HG02885 (cell line): ENCODE data around the gene GDPD3.

Source experiments
- ATAC-seq: cut with Tn5 transposase; IDR thresholded peaks from one replicate; pipeline ENCODE4 v1.9.1; 2021; ENCODE audit warnings: mild to moderate bottlenecking; ENCODE audit not compliant: unreplicated experiment, poor library complexity

GDPD3 gene, protein sequence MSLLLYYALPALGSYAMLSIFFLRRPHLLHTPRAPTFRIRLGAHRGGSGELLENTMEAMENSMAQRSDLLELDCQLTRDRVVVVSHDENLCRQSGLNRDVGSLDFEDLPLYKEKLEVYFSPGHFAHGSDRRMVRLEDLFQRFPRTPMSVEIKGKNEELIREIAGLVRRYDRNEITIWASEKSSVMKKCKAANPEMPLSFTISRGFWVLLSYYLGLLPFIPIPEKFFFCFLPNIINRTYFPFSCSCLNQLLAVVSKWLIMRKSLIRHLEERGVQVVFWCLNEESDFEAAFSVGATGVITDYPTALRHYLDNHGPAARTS

DNA sequence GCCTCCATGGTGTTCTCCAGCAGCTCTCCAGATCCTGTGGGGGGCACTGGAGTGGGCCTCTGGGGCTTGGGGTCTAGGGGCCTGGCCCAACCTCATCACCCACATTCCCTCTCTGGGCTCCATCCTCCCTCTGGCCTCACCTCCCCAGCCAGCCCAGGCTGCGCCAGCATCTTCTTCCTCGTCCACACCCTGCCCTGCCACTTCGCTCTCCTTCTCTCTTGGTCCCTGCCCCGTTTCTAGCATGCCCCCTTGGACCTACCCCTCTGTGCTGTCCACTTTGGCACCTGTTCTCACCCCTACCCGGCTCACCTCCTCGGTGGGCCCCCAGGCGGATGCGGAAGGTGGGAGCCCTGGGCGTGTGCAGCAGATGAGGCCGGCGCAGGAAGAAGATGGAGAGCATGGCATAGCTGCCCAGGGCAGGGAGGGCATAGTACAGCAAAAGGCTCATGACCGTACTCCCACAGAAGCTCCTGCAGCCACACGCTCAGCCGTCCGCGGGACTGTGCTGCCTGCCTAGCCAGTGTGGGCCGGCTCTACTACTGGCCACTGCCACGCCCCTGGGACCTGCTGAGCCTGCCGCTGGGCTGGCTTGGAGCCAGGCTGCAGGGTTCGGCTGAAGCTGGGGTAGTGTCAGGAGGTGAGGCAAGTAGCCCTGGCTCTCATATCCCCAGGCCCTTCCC lies at the start of gene GDPD3:
Gene GDPD3 (minus strand): TSS at position 507 of the 680 bp plus-strand sequence. CDS start 59 bp downstream, at position 448.
- ATAC-seq, result no peak

DNA sequence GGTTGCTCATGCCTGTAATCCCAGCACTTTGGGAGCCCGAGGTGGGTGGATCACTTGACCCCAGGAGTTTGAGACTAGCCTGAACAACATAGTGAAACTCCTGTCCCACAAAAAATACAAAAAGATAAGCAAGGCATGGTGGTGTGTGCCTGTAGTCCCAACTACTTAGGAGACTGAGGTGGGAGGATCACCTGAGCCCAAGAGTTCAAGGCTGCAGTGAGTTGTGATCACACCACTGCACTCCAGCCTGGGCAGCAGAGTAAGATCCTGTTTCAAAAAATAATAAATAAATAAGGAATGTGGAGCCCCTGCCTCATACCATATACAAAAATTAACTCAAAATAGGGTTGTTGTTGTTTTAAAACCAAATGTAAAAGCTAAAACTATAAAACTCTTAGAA lies 43.9 kb upstream of the GDPD3 start:
- no peak for ATAC-seq

DNA sequence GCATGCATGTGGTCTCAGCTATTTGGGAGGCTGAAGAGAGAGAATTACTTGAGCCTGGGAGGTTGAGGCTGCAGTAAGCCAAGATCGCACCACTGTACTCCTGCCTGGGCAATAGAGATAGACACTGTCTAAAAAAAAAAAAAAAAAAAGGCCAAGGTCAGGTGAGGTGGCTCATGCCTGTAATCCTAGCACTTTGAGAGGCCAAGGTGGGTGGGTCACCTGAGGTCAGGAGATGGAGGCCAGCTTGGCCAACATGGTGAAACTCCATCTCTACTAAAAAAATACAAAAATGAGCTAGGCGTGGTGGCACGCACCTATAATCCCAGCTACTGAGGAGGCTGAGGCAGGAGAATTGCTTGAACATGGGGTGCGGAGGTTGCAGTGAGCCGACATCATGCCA lies 41.9 kb upstream of the GDPD3 start:
- no peak for ATAC-seq

DNA sequence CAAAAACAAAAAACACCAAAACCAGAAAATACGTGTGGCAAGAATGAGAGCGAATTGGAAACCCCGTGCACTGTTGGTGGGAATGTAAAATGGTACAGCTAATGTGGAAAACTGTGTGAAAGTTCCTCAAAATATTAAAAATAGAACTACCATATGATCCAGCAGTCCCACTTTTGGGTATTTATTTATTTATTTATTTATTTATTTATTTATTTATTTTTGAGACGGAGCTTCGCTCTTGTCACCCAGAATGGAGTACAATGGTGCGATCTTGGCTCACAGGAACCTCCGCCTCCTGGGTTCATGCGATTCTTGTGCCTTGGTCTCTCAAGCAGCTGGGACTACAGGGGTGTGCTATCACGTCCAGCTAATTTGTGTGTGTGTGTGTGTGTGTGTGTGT lies 39.2 kb upstream of the GDPD3 start:
- no peak for ATAC-seq

DNA sequence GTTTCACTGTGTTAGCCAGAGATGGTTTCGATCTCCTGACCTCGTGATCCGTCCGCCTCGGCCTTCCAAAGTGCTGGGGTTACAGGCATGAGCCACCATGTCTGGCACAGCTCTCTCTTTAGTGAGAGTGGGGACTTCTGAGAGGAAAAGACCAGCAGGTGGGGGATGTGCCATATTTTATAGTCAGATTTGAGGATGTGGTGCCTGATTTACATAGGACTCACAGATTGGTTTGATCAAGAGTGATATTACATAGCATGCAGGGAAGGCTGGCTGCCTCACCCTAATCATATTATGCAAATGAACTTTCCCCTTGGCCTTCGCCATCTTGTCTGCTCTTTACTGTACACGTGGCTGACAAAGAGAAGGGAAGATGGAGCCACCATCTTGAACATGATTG lies 37.8 kb upstream of the GDPD3 start:
- ATAC-seq, result no peak

DNA sequence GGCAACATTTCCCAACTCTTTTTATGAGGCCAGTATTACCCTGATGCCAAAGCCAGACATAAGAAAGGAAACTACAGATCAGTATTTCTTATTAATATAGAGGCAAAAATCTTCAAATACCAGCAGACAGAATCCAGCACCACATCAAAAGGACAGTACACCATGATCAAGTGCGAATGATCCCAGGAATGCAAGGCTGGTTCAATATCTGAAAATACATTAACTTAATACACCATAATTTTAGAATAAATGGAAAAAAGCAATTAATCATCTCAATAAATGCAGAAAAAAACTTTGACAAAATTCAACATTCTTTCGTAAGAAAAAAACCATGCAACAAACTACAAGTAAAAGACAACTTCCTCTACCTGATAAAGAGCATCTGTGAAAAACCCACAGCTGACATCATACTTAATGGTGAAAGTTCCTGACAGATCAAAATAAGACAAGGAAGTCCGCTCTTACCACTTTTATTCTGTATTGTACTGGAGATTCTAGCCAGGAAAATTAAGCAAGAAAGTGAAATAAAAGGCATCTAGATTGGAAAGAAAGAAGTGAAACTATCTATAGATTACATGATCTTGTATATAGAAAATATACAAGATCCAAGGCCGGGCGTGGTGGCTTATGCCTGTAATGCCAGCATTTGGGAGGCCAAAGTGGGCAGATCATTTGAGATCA lies 36.1 kb upstream of the GDPD3 start:
- no peak for ATAC-seq

DNA sequence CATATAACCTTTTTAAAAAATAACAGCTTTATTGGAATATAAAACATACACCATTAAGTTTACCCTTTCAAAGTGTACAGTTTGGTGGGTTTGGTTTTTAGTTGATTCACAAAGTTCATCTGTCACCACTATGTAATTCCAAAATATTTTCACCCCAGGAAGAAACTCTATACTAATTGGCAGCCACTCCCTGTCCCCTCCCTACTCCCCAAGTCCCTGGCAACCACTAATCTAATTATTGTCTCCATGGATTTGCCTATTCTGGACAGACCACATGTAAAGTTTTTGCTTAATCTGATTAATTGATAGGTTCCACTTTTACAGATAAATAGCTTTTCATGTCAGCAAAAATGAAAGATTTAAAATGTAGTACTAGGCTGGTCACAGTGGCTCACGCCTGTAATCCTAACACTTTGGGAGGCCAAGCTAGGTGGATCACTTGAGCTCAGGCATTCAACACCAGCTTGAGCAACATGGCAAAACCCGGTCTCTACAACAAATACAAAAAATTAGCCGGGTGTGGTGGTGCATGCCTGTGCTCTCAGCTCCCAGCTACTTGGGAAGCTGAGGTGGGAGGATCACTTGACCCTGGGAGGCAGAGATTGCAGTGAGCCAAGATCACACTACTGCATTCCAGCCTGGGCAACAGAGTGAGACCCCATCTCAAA lies 34.6 kb upstream of the GDPD3 start:
- ATAC-seq, result no peak

DNA sequence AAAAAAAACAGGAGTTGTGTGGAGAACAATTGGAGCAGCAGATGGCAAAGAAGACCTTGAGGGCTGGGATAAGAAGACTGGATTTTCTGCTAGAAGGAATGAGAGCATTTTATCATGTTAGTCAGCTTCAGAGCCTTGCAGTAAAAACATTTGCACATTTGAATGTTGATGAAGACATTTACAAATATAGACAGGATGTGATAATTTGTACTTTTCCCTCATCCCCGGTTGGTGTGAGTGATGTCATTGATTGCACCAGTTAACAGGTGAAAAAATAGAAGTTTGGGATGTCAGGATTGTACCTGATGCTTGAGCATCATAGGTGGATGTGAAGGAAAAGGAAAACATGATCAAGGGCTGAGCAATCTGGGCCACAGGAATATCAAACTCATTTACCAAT lies 32.3 kb upstream of the GDPD3 start:
- ATAC-seq, result no peak

DNA sequence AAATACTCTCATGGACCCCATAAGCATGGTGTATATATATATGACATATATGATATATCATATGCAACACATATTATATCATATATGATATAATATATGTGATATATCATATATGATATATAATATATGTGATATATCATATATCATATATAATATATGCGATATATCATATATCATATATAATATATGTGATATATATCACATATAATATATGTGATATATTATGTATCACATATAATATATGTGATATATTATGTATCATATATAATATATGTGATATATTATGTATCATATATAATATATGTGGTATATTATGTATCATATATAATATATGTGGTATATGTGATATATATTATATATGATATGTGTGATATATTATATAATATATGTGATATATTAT lies 31.6 kb upstream of the GDPD3 start:
- no peak for ATAC-seq

DNA sequence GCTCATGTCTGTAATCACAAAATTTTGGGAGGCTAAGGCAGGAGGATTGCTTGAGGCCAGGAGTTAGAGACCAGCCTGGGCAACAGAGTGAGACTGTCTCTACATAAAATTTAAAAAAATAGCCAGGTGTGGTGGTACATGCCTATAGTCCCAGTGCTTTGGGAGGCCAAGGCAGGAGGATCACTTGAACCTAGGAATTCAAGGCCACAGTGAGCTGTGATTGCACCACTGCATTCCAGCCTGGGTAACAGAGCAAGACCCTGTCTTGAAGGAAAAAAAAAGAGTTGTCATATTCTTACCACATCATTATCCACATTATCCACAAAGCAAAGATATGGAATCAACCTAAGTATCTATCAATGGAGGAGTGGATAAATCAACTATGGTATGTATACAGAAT lies 30.7 kb upstream of the GDPD3 start:
- ATAC-seq, result no peak

DNA sequence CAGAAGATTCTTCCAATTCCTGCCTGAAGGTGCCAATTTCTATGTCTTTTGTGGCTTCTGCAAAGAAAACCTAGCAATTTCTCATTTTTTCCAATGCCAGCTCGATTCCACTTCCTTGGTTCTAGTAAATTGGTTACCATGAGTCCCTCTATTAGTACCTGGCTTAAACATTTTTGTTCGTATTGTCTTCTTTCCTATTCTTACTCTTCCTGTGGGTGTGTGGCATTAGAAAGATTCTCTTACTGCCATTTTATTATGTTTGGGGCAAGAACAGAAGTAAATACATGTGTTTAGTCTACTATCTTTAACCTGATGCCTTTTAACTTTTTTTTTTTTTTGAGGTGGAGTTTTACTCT lies 30.0 kb upstream of the GDPD3 start:
- ATAC-seq, result no peak

DNA sequence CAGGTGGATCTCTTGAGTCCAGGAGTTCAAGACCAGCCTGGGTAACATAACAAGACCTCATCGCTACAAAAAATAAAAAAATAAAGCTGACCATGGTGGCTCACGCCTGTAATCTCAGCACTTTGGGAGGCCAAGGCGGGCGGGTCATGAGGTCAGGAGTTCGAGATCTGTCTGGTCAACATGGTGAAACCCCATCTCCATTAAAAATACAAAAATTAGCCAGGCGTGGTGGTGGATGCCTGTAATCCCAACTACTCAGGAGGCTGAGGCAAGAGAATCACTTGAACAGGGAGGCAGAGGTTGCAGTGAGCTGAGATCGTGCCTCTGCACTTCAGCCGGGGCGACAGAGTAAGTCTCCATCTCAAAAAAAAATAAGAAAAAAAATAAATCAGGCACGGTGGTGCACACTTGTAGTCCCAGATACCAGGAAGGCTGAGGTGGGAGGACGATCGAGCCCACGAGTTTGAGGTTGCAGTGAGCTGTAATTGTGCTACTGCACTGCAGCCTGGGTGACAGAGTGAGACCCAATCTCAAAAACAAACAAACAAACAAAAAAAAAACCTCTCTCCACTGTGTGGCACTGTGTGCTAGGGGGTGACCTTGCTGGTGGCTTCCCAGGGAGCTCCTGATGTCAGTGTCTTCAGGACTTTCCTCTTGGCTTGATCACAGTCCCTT lies 29.5 kb upstream of the GDPD3 start:
- ATAC-seq, result no peak

DNA sequence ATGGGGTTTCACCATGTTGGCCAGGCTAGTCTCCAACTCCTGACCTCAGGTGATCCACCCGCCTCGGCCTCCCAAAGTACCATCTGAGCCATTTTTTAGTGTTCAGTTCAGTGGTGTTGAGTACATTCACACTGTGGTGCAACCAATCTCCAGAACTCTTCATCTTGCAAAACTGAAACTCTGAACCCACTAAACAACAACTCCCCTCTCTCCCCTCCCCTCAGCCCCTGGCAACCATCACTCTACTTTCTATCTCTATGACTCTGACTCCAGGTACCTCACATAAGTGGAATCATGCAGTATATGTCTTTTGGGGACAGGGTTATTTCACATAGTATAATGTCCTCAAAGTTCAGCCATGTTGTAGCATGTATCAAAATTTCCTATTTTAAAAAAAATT lies 28.4 kb upstream of the GDPD3 start:
- ATAC-seq, result no peak

DNA sequence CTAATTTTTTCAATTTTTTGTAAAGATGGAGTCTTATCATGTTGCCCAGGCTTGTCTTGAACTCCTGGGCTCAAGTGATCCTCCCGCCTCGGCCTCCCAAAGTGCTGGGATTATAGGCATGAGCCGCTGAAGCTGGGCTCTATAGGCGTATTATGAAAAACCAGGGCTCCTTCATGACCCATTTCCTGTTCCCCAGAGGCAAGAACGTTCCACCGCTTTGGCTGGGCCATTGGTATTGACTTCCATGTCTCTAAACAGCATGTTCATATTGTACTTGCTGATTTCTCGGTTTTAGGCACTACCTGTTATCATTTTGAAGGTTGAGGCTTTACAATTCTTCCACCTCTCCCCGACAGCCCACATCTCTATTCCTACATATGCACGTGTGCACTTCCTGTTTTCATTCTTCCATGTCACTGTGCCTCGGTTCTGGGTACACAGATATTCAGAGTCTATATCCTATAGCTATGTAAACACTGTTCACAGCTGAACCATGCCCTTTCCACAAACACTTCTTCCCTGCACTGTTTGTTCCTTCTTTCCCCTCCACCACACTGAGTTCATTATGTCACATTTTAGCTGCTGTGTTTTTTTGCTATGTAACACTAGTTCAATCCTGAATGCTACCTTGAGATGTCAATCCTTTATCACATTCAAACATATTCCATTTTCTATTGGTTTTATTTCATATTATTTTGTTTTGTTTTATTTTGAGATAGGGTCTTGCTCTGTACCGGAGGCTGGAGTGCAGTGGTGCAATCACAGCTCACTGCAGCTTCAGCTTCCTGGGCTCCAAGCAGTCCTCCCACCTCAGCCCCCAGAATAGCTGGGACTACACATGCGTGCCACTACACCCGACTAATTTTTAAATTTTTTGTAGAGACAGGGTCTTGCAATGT lies 26.5 kb upstream of the GDPD3 start:
- no peak for ATAC-seq

DNA sequence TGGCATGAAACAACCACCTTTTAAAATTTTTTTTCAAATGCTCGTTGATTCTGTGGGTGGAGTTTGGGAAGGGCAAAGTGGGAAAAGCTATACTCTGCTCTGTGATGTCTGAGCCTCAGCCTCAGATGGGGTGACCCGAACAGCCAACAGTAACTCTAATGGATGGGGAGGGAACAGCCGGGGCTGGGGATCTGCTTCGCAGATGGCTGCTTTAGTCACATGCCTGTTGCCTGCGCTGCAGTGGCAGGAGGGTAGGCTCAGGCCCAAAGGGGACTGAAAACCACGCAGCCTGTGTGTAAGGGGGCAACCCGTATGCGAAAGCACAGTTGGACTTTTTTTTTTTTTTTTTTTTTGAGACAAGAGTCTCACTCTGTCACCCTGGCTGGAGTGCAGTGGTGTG lies 24.6 kb upstream of the GDPD3 start:
- ATAC-seq, result no peak

DNA sequence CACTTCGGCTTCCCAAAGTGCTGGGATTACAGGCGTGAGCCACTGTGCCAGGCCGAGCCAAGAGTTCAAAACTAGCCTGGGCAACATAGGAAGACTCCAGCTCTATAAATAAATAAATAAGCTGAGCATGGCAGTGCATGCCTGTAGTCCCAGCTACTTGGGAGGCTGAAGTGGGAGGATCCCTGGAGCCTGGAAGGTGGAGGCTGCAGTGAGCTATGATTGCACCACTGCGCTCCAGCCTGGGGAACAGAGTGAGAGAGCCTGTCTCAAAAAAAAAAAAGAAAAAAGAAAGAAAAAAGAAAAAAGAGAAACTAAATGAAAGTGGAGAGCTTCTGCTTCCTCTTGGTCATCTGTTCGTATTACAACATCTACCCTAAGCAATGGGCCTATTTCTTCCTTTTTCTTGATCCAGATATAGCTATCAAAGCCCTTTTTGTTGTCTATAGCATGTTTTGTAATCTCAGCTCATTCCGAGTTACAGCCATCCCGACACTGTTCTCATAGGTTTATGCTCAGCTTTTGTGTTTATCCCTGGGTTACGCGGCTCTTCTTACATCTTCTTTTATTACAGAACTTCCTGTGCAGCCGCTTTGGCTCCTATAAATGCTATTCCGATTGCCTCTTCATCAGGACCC lies 23.8 kb upstream of the GDPD3 start:
- no peak for ATAC-seq

DNA sequence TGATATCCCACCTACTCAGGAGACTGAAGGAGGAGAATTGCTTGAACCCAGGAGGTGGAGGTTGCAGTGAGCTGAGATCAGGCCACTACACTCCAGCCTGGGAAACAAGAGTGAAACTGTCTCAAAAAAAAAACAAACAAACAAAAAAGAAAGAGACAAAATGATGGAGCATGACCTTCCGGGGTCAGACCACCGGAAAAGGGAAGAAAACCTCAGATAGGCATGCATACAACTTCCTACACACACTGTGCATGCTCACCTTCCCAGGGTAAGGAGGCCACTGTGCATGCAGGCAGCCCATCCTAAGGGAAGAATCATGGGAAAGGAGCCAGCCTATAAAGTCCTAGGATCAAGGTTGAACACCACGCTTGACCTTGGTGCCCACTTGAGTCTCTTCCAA lies 19.3 kb upstream of the GDPD3 start:
- no peak for ATAC-seq

DNA sequence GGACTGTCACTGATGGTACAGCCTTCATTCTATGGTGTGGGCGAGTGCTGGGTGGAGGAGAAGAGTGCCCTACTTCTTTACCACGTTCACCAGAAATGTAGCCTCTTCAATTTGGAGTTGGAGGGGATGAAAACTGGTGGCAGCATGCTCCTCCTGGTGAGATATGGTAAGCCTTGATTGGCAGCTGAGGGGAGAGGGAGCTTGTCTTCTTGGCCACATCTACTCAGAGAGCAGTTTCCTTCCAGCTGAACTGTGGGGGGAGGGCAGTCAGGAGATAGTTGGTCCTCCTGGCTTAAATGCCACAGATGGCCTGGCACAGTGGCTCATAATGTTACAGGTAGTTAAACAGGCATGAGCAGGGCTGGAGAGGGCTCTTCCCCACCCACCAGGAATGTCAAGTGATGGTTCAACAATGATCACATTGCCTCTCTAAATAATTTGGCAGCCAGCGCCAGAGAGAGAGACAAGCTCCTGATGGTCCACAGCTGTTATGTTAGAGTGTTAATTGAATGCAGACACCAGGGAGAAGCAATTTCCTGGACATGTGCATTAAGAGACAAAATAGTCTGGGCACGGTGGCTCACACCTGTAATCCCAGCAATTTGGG lies 18.6 kb upstream of the GDPD3 start:
- ATAC-seq, result no peak

DNA sequence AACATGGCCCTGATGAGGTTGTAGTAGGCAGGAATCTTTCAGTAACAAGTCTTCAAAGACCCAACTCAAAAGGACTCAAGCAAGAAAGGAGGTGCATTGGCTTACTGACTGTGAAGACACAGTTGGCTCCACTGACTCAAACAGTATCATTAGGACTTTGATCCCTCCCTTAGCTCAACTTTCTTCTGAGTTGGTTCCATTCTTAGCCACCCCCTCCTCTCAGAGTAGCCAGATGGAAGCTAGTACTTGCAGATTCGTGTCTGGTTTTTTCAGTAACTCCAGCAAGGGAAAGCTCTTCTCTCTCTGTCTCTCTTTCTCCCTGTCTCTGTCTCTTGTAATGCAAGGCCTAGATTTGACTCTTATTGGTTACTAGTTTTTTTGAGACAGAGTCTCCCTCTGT lies 14.7 kb upstream of the GDPD3 start:
- no peak for ATAC-seq
